GM23338 (cell line): ENCODE measurements around the gene SUPT5H. TPM values are rescaled to one million over a fixed set of nuclear protein-coding genes. Genes with fewer than 3 reads are reported as not detected.

Experiments
- ETS1 ChIP-seq: IDR thresholded peaks from 2 replicates; pipeline ENCODE4 v1.6.1; 2016; ENCODE audit warnings: antibody characterized with exemption
- JUNB ChIP-seq: IDR thresholded peaks from one replicate; pipeline ENCODE4 v1.6.1; 2016; ENCODE audit warnings: antibody characterized with exemption; ENCODE audit not compliant: unreplicated experiment
- NANOG ChIP-seq: IDR thresholded peaks from 2 replicates; pipeline ENCODE4 v1.6.1; 2016; ENCODE audit warnings: antibody characterized with exemption, borderline replicate concordance
- STAT1 ChIP-seq: IDR thresholded peaks from one replicate; pipeline ENCODE4 v1.6.1; 2016; ENCODE audit warnings: antibody characterized with exemption; ENCODE audit not compliant: unreplicated experiment
- polyA plus RNA-seq: library from polyadenylated mRNA; unstranded; fragments of >200 nt; fragmentation: Nextera tagmentation; extraction: Ambion mirVana; gene quantifications from 2 replicates; pipeline ENCODE4 v1.2.1, GENCODE V29; 2016
- total RNA-seq: library from RNA; depleted of rRNA; stranded (reverse); fragments of >200 nt; shearing (Covaris generic); gene quantifications from 2 replicates; pipeline ENCODE4 v1.2.3, GENCODE V29; 2014
- TF ChIP-seq, protein P1 (sequence below): fragments of 250-450 bp; sonication (Bioruptor Pico); IDR thresholded peaks from 2 replicates; pipeline ENCODE4 v1.5.0; 2020; ENCODE audit warnings: mild to moderate bottlenecking, moderate library complexity
- TF ChIP-seq, protein P2 (sequence below): IDR thresholded peaks from one replicate; pipeline ENCODE4 v1.6.1; 2018; ENCODE audit warnings: antibody characterized with exemption; ENCODE audit not compliant: unreplicated experiment

Gene SUPT5H
- total and polyA plus RNA-seq, 2 experiments from 2014 or later = 108 to 150 TPM

DNA sequence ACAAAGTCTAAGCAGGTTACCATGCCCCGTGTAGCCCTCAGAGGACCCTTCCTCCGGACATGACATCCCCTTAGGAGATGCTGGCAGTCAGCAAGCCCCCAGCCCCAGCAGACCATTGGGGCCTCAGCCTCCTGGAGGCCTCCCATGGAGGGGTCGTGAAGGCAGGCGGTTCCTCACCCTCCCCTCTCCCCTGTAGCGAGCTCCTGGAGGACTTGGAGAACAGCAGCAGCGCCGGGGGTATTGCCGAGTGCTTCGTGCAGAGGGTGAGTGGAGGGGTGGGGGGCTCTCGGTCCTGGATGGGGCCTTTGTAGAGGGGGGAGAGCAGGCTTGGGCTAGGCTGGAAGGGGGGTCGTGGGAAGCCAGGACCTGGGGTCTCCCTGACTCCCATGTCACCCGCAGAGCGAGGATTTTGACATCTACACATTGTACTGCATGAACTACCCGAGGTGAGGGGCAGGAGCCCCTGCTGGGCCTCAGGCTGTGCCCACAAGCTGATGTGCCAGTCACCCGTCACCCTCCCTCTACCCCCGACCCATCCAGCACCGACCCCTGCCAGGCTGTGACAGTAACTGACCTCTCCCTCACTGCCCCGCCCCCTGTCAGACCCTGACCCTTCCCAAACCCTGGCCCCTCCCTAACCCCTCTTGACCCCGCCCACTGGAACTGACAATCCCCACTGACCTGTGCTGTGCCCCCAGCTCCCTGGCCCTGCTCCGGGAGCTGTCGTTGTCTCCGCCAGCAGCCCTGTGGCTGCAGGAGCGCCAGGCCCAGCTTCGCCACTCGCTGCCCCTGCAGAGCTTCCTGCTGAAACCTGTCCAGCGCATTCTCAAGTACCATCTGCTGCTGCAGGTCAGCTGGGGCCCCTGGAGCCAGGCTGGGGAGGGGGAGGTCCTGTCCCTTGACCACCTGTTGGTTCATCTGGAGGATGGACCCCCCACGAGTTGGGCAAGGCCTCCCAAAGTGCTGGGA, 28.9 kb upstream of the SUPT5H start (continued):
- TF ChIP-seq, protein P1, sequence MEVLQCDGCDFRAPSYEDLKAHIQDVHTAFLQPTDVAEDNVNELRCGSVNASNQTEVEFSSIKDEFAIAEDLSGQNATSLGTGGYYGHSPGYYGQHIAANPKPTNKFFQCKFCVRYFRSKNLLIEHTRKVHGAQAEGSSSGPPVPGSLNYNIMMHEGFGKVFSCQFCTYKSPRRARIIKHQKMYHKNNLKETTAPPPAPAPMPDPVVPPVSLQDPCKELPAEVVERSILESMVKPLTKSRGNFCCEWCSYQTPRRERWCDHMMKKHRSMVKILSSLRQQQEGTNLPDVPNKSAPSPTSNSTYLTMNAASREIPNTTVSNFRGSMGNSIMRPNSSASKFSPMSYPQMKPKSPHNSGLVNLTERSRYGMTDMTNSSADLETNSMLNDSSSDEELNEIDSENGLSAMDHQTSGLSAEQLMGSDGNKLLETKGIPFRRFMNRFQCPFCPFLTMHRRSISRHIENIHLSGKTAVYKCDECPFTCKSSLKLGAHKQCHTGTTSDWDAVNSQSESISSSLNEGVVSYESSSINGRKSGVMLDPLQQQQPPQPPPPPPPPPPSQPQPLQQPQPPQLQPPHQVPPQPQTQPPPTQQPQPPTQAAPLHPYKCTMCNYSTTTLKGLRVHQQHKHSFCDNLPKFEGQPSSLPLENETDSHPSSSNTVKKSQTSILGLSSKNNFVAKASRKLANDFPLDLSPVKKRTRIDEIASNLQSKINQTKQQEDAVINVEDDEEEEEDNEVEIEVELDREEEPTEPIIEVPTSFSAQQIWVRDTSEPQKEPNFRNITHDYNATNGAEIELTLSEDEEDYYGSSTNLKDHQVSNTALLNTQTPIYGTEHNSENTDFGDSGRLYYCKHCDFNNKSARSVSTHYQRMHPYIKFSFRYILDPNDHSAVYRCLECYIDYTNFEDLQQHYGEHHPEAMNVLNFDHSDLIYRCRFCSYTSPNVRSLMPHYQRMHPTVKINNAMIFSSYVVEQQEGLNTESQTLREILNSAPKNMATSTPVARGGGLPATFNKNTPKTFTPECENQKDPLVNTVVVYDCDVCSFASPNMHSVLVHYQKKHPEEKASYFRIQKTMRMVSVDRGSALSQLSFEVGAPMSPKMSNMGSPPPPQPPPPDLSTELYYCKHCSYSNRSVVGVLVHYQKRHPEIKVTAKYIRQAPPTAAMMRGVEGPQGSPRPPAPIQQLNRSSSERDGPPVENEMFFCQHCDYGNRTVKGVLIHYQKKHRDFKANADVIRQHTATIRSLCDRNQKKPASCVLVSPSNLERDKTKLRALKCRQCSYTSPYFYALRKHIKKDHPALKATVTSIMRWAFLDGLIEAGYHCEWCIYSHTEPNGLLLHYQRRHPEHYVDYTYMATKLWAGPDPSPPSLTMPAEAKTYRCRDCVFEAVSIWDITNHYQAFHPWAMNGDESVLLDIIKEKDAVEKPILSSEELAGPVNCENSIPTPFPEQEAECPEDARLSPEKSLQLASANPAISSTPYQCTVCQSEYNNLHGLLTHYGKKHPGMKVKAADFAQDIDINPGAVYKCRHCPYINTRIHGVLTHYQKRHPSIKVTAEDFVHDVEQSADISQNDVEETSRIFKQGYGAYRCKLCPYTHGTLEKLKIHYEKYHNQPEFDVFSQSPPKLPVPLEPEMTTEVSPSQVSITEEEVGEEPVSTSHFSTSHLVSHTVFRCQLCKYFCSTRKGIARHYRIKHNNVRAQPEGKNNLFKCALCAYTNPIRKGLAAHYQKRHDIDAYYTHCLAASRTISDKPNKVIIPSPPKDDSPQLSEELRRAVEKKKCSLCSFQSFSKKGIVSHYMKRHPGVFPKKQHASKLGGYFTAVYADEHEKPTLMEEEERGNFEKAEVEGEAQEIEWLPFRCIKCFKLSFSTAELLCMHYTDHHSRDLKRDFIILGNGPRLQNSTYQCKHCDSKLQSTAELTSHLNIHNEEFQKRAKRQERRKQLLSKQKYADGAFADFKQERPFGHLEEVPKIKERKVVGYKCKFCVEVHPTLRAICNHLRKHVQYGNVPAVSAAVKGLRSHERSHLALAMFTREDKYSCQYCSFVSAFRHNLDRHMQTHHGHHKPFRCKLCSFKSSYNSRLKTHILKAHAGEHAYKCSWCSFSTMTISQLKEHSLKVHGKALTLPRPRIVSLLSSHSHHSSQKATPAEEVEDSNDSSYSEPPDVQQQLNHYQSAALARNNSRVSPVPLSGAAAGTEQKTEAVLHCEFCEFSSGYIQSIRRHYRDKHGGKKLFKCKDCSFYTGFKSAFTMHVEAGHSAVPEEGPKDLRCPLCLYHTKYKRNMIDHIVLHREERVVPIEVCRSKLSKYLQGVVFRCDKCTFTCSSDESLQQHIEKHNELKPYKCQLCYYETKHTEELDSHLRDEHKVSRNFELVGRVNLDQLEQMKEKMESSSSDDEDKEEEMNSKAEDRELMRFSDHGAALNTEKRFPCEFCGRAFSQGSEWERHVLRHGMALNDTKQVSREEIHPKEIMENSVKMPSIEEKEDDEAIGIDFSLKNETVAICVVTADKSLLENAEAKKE (CRISPR knock-in tag) = no peak
- TF ChIP-seq NANOG = no peak
- no peak for TF ChIP-seq STAT1
- TF ChIP-seq JUNB = no peak
- TF ChIP-seq, protein P2, sequence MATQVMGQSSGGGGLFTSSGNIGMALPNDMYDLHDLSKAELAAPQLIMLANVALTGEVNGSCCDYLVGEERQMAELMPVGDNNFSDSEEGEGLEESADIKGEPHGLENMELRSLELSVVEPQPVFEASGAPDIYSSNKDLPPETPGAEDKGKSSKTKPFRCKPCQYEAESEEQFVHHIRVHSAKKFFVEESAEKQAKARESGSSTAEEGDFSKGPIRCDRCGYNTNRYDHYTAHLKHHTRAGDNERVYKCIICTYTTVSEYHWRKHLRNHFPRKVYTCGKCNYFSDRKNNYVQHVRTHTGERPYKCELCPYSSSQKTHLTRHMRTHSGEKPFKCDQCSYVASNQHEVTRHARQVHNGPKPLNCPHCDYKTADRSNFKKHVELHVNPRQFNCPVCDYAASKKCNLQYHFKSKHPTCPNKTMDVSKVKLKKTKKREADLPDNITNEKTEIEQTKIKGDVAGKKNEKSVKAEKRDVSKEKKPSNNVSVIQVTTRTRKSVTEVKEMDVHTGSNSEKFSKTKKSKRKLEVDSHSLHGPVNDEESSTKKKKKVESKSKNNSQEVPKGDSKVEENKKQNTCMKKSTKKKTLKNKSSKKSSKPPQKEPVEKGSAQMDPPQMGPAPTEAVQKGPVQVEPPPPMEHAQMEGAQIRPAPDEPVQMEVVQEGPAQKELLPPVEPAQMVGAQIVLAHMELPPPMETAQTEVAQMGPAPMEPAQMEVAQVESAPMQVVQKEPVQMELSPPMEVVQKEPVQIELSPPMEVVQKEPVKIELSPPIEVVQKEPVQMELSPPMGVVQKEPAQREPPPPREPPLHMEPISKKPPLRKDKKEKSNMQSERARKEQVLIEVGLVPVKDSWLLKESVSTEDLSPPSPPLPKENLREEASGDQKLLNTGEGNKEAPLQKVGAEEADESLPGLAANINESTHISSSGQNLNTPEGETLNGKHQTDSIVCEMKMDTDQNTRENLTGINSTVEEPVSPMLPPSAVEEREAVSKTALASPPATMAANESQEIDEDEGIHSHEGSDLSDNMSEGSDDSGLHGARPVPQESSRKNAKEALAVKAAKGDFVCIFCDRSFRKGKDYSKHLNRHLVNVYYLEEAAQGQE = no peak
- no peak for TF ChIP-seq ETS1
